Mesenchymal stem cell (in vitro differentiated cells and primary cell): ENCODE data around the gene ALDH5A1.
A peak's percentile ranks its signal among the peaks of the same experiment; 100 is the strongest.

Experiments
- DNase-seq: peaks from one replicate; pipeline ENCODE4 v3.0.0-alpha.2; 2013
- H2AFZ ChIP-seq: one replicate; pipeline ENCODE4 v1.6.1; 2013; ENCODE audit warnings: low read depth, mild to moderate bottlenecking, control low read depth, inconsistent platforms, low read length, moderate library complexity
- H2AK5ac ChIP-seq: 2 replicates; pipeline ENCODE4 v1.6.1; 2013; ENCODE audit warnings: low read length, moderate library complexity, mild to moderate bottlenecking, inconsistent platforms; ENCODE audit not compliant: severe bottlenecking
- H2BK120ac ChIP-seq: one replicate; pipeline ENCODE4 v1.6.1; 2013; ENCODE audit warnings: low read depth, mild to moderate bottlenecking, inconsistent platforms, low read length, moderate library complexity
- H2BK12ac ChIP-seq, 2 experiments: one replicate each; pipeline ENCODE4 v1.6.1; 2013; ENCODE audit warnings: inconsistent platforms in 2 of 2, low read length in 2 of 2, mild to moderate bottlenecking in 2 of 2, moderate library complexity in 2 of 2, control low read depth in 1 of 2
- H2BK15ac ChIP-seq: one replicate; pipeline ENCODE4 v1.6.1; 2013; ENCODE audit warnings: mild to moderate bottlenecking, low read depth, inconsistent platforms; ENCODE audit not compliant: poor library complexity, severe bottlenecking
- H2BK5ac ChIP-seq: 2 replicates; pipeline ENCODE4 v1.6.1; 2013; ENCODE audit warnings: low read depth, mild to moderate bottlenecking, low read length, control low read depth, inconsistent platforms; ENCODE audit not compliant: poor library complexity, severe bottlenecking
- H3K14ac ChIP-seq, 2 experiments: one replicate each; pipeline ENCODE4 v1.6.1; 2013; ENCODE audit warnings: inconsistent platforms in 2 of 2, low read length in 2 of 2, control low read depth in 1 of 2, mild to moderate bottlenecking in 1 of 2, moderate library complexity in 1 of 2
- H3K18ac ChIP-seq, 2 experiments: one replicate each; pipeline ENCODE4 v1.6.1; 2013; ENCODE audit warnings: inconsistent platforms in 2 of 2, low read length in 2 of 2, control low read depth in 1 of 2, low read depth in 1 of 2, mild to moderate bottlenecking in 1 of 2
- H3K23ac ChIP-seq, 2 experiments: one replicate each; pipeline ENCODE4 v1.6.1; 2013; ENCODE audit warnings: inconsistent platforms in 2 of 2, low read length in 2 of 2, mild to moderate bottlenecking in 2 of 2, moderate library complexity in 2 of 2, control low read depth in 1 of 2
- H3K27ac ChIP-seq: 2 replicates; pipeline ENCODE4 v1.5.1; 2013; ENCODE audit warnings: mild to moderate bottlenecking, moderate library complexity, low read length, control low read depth, inconsistent platforms; ENCODE audit not compliant: poor library complexity, severe bottlenecking
- H3K27me3 ChIP-seq, 2 experiments: 2 replicates each; pipeline versions ENCODE4 v1.6.1 to v1.7.0; 2013; ENCODE audit warnings: low read length in 2 of 2, mild to moderate bottlenecking in 2 of 2, moderate library complexity in 2 of 2, control low read depth in 1 of 2, inconsistent platforms in 1 of 2; ENCODE audit not compliant: control insufficient read depth in 1 of 2, insufficient read depth in 1 of 2
- H3K36me3 ChIP-seq, 2 experiments: 2 replicates each; pipeline versions ENCODE4 v1.6.1 to v1.7.0; 2013; ENCODE audit warnings: low read length in 2 of 2, control low read depth in 1 of 2, inconsistent platforms in 1 of 2, low read depth in 1 of 2, mild to moderate bottlenecking in 1 of 2; ENCODE audit not compliant: insufficient read depth in 2 of 2, control insufficient read depth in 1 of 2
- H3K4ac ChIP-seq, 2 experiments: one replicate each; pipeline ENCODE4 v1.6.1; 2013; ENCODE audit warnings: inconsistent platforms in 2 of 2, low read length in 2 of 2, mild to moderate bottlenecking in 2 of 2, moderate library complexity in 2 of 2, control low read depth in 1 of 2, low read depth in 1 of 2
- H3K4me1 ChIP-seq: 2 replicates; pipeline ENCODE4 v1.6.1; 2013; ENCODE audit warnings: low read depth, low read length, control low read depth; ENCODE audit not compliant: control insufficient read depth, insufficient read depth
- H3K4me2 ChIP-seq: 2 replicates; pipeline ENCODE4 v1.6.1; 2013; ENCODE audit warnings: low read length, mild to moderate bottlenecking, inconsistent platforms; ENCODE audit not compliant: poor library complexity, severe bottlenecking
- H3K4me3 ChIP-seq, 2 experiments: 2 replicates each; pipeline versions ENCODE4 v1.5.1 to v1.7.0; 2013; ENCODE audit warnings: low read length in 2 of 2, mild to moderate bottlenecking in 2 of 2, control low read depth in 1 of 2, low read depth in 1 of 2; ENCODE audit not compliant: insufficient read depth in 1 of 2
- H3K79me1 ChIP-seq: replicated peaks from 2 replicates; pipeline ENCODE4 v1.6.1; 2013; ENCODE audit warnings: mild to moderate bottlenecking, control low read depth, low read length, inconsistent platforms; ENCODE audit not compliant: poor library complexity, severe bottlenecking
- H3K9ac ChIP-seq: 2 replicates; pipeline ENCODE4 v1.7.0; 2013; ENCODE audit warnings: mild to moderate bottlenecking, low read length, moderate library complexity
- H3K9me3 ChIP-seq: 2 replicates; pipeline ENCODE4 v1.7.0; 2013; ENCODE audit warnings: mild to moderate bottlenecking, low read length; ENCODE audit not compliant: control insufficient read depth
- H4K8ac ChIP-seq: one replicate; pipeline ENCODE4 v1.6.1; 2013; ENCODE audit warnings: inconsistent platforms, mild to moderate bottlenecking, low read length, moderate library complexity
- H4K91ac ChIP-seq: one replicate; pipeline ENCODE4 v1.6.1; 2013; ENCODE audit warnings: mild to moderate bottlenecking, low read length, inconsistent platforms
- WGBS: methylation state at CpG from one replicate; pipeline ENCODE4 v1.1.7; 2013; ENCODE audit warnings: mixed read lengths; 5-methylcytosine and 5-hydroxymethylcytosine counted together

The ALDH5A1 gene

DNA sequence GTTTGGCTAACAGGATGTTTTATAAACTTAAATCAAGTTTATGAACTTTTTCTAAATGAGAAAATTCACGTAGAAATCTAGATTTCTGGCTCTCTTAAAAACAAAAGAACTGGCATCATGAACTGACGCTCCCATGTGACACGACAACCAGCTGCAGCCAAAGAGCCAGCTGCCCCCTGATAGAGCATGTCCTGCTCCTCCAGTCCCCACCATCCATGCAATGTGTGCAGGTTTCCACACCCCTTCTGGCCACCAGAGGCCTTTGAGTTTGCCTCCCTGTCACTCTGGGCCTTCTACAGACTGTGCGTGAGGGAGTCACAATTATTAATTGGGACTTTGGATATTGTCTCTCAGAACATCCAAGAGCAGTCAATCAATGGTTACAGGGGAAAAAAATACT, 3.8 kb upstream of the ALDH5A1 start:
- Histone ChIP-seq H3K14ac (no peak overlapping the region), H3K9me3 (no peaks in the 10 kb centered on the region), H3K4me1 (peaks cover 7% of the 10 kb centered on the region), H2BK15ac (no peak overlapping the region), H3K27me3 (peaks cover 3 to 20% of the 10 kb centered on the region in 2 experiments), H2BK120ac (no peak overlapping the region), H3K27ac (no peak overlapping the region), H3K9ac (no peak overlapping the region), H2BK5ac (no peak overlapping the region), H4K8ac (no peak overlapping the region), H3K4me3 (no peak overlapping the region), H2AFZ (no peak overlapping the region), H2AK5ac (no peak overlapping the region), H2BK12ac (no peak overlapping the region), H3K36me3 (no peaks in the 10 kb centered on the region), H3K18ac (no peak overlapping the region), H3K23ac (no peak overlapping the region), H3K4ac (no peak overlapping the region), H4K91ac (no peak overlapping the region), H3K4me2 (no peak overlapping the region), H3K79me1 (no peaks in the 10 kb centered on the region)
- WGBS = 96% methylated on average over 4 of the region's 4 CpGs
- no peak for DNase-seq

- WGBS = 53% methylated on average over 2 of the region's 3 CpGs
- H2AK5ac ChIP-seq = no peak overlapping the region
These were observed 2.3 kb upstream of the ALDH5A1 start for GRCh38 chr6:24492475-24492874.

GRCh38 chr6:24493945-24494820, 586 bp upstream of the ALDH5A1 start:
- no peak overlapping the region for H3K4ac ChIP-seq
- peak overlapping the region; percentile 97 for H3K4me2 ChIP-seq
- WGBS = 17% methylated on average over 33 of the region's 36 CpGs
- H2AK5ac ChIP-seq = no peak overlapping the region
- no peak overlapping the region for H4K8ac ChIP-seq
- peak overlapping the region; percentile 59 for H2AFZ ChIP-seq
- H3K27ac ChIP-seq = no peak overlapping the region
- H3K14ac ChIP-seq = no peak overlapping the region
- H3K27me3 ChIP-seq = peaks cover 3 to 33% of the 10 kb centered on the region in 2 experiments
- peak overlapping the region in 1 of 2 experiments; percentile 64 for H3K23ac ChIP-seq
- no peak overlapping the region for H2BK120ac ChIP-seq
- H2BK5ac ChIP-seq = no peak overlapping the region
- no peak overlapping the region for H4K91ac ChIP-seq
- no peaks in the 10 kb centered on the region for H3K9me3 ChIP-seq
- peak overlapping the region; percentile 66 for H3K9ac ChIP-seq
- peaks cover 7% of the 10 kb centered on the region for H3K4me1 ChIP-seq
- H2BK12ac ChIP-seq = no peak overlapping the region
- no peak overlapping the region for H2BK15ac ChIP-seq
- no peak overlapping the region for H3K18ac ChIP-seq
- peak overlapping the region; percentile 66 to 76 for H3K4me3 ChIP-seq
- H3K79me1 ChIP-seq = no peaks in the 10 kb centered on the region
- no peak for DNase-seq
- H3K36me3 ChIP-seq = no peaks in the 10 kb centered on the region

More at GRCh38 chr6:24492475-24492874, 2.3 kb upstream of the ALDH5A1 start:
- Histone ChIP-seq H3K79me1 (no peaks in the 10 kb centered on the region), H3K27me3 (peaks cover 3 to 33% of the 10 kb centered on the region in 2 experiments), H4K8ac (no peak overlapping the region), H3K27ac (no peak overlapping the region), H2BK5ac (no peak overlapping the region), H3K4ac (no peak overlapping the region), H4K91ac (no peak overlapping the region), H2AFZ (no peak overlapping the region), H3K36me3 (no peaks in the 10 kb centered on the region), H3K9me3 (no peaks in the 10 kb centered on the region), H3K4me2 (no peak overlapping the region), H3K14ac (no peak overlapping the region), H2BK12ac (no peak overlapping the region), H3K4me3 (no peak overlapping the region), H2BK15ac (no peak overlapping the region), H2BK120ac (no peak overlapping the region), H3K4me1 (peaks cover 7% of the 10 kb centered on the region), H3K18ac (no peak overlapping the region), H3K23ac (no peak overlapping the region), H3K9ac (no peak overlapping the region)
- DNase-seq = no peak

GRCh38 chr6:24497254-24497970, 2.6 kb downstream of the ALDH5A1 start:
- WGBS = 92% methylated on average over 11 of the region's 11 CpGs
- Histone ChIP-seq H2AFZ (no peak overlapping the region), H3K4me2 (no peak overlapping the region), H3K4ac (no peak overlapping the region), H3K18ac (no peak overlapping the region), H4K91ac (no peak overlapping the region), H2AK5ac (no peak overlapping the region), H3K4me3 (no peak overlapping the region), H2BK12ac (no peak overlapping the region), H4K8ac (no peak overlapping the region), H2BK5ac (no peak overlapping the region), H3K79me1 (no peaks in the 10 kb centered on the region), H3K9ac (no peak overlapping the region), H3K9me3 (no peaks in the 10 kb centered on the region), H2BK120ac (no peak overlapping the region), H3K27me3 (peaks cover 3 to 33% of the 10 kb centered on the region in 2 experiments), H3K23ac (no peak overlapping the region), H3K14ac (no peak overlapping the region), H2BK15ac (no peak overlapping the region), H3K4me1 (peaks cover 7% of the 10 kb centered on the region), H3K27ac (no peak overlapping the region), H3K36me3 (no peaks in the 10 kb centered on the region)
- DNase-seq = no peak
